Glomerular visceral epithelial cell (primary cell): ENCODE data around the gene SPX.
A peak's percentile ranks its signal among the peaks of the same experiment; 100 is the strongest.

Experiments used
- DNase-seq: peaks from one replicate; pipeline ENCODE4 v3.0.0-alpha.2; 2016; ENCODE audit errors: extremely low spot score

Gene SPX

DNA sequence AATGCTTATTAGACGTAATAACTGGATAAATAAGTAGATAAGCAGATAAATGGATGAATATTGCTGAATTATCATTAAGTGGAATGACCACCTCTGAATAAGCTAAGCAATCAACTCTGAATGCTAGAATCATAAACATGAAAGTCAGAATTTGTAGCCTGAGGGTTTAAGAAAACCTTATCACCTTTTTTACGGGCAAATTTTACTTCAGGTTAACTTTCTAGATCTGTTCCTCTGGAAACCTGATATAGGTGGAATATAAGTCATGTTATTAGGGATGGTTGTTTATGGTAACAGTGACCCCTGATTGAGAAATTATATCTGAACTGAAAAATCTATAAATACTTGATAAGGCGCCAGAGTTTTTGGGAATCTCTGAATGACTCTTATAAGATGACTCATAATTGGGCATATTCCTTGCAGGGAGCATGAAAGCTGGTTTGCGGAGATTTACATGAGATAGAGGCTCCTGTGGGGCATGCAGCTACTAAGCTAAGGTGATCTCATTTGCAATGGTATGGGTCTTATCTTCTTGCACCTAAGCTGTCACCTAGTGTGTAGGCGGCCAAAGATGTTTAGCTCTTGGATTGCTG is 12.1 kb downstream of the SPX start:
- no peak for DNase-seq

DNA sequence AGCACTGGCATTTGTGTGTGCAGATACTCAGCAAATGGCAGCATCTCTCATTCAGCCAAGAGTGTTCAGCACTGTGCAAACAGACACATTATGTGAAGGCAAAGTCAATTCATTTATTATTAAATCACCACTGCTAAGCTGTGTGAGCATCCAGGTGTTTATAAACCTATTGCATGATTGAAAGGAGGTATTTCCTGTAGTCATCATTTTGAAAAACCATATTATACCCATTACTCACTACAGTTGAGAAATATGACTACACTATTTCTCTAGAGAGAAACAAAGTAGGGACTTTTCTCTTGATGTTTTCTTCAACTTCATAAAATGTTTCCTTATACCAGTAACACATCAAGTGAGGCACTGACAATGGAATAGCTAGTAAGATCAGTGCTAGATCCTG is 13.7 kb downstream of the SPX start:
- DNase-seq: no peak

DNA sequence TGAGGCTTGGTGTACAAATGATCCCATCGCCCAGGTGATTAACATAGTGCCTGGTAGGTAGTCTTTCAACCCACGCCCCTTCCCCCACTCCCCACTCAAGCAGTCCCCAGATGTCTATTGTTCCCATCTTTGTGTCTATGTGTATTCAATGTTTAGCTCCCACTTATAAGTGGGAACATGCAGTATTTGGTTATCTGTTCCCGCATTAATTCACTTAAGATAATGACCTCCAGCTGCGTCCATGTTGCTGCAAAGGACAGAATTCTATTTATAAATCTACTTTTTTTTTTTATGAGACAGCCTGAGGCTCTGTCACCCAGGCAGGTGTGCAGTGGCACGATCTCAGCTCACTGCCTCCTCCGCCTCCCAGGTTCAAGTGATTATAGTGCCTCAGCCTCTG is 15.7 kb downstream of the SPX start:
- no peak for DNase-seq

DNA sequence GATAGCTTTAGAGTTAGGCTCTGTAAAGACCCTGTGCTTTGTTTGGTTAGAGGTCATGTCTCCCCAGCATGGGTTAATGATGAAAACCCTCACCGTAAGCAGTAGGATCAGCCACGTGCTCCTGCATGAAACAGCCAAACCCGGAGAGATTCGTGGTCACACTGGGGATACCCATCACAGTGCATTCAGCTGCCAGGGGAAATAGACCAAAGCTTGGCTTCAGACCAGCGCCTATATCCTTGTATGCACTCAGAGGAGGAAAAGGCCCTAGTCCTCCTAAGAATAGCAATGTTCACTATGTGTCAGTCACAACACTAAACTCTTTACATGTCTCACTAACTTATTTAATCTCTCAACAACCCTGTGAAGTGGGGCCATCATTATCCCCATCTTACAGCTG is 16.3 kb downstream of the SPX start:
- no peak for DNase-seq

DNA sequence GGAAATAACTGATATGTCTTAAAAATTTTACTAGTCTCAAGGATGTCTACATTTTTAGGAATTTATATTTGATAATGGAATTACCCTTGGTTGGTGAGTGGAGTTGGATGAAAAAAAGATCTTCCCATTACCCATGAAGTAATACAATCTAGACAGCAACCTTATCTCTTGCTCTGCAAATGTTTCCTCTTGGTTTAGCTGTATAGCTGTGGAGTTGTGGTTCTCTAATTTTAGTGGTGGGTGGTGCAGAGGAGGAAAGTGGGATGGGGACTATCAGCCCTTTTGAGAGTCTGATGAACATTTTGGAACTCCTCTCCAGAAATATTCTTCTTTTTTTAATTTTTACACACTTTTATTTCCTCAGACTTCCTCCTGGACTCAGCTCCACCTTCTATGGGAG is 17.1 kb downstream of the SPX start:
- no peak for DNase-seq

DNA sequence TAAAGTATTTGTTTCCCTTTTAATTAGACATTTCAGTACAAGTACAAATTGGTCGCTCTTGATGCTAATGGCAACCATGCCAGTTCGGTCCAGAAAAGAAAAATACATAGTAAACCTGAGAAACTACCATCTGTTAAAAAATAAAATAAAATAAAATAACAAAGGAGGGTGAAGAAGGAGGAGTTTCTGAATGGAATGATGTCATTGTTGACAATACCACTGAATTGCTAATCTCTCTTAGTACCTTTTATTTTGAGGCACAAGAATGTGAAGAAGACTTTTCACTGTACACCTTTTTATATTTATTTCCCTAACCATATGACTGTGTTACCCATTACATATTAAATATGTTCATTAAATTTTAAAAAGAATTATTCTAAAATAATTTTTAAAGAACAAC is 19.5 kb downstream of the SPX start:
- DNase-seq: no peak

DNA sequence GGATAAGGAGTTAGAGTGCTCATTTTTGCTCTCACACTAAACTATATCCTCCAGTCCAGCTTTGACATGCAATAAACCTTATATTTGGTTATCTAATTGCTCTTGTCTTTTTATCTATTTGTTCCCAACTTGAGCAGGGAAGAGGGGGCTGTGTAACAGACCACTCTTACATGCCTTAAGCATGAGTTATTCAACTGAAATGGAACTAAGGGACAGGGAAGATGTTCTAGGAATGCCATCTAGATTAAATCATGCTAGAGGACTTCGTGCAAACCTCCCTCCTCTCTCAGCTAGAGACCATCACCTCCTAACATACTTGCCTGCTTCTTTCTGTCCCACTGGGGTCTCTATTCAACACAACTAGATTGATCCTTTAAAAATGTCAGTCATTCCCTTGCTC is 20.6 kb downstream of the SPX start:
- peak; percentile 15 for DNase-seq

DNA sequence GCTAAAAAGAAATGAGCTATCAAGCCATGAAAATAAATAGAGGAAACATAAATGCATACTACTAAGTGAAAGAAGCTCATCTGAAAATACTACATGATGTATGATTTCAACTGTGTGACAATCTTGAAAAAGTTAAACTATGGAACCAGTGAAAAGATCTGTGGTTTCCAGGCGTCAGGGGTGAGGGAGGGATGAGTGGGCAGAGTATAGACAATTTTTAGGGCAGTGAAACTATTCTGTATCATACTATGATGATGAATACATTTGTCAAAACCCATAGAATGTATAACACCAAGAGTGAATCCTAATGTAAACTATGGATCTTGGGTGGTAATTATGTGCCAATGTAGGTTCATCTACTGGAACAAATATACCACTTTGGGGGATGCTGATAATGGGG is 21.3 kb downstream of the SPX start:
- DNase-seq: no peak

DNA sequence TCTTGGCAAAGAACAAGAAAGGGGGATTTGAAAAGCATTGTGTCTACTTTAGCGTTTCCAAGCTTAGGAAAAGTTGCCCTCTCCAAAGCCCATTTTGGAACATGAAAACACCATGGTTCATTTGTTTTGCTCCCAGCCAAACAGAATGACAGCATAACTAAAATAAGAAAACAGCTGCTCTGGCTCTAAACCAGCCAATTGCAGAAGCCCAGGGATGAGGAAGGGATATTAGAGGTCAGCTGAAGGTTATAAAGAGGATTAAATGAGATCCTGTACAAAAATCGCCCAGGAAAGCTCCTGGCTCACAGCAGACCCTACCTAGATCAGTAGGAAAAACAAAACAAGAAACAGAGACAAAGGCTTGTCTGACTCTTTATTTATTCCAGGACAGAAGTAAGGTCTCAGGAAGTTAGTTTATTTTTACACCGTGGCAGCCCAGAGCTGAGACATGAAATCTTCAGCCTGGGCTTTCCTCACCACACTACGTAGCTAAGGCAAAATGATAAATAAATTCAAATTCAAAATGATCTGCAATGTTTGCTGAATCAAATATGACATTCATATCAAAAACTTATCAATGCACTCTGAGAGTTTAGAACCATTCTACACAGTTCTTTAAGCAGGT is 25.9 kb downstream of the SPX start:
- no peak for DNase-seq

DNA sequence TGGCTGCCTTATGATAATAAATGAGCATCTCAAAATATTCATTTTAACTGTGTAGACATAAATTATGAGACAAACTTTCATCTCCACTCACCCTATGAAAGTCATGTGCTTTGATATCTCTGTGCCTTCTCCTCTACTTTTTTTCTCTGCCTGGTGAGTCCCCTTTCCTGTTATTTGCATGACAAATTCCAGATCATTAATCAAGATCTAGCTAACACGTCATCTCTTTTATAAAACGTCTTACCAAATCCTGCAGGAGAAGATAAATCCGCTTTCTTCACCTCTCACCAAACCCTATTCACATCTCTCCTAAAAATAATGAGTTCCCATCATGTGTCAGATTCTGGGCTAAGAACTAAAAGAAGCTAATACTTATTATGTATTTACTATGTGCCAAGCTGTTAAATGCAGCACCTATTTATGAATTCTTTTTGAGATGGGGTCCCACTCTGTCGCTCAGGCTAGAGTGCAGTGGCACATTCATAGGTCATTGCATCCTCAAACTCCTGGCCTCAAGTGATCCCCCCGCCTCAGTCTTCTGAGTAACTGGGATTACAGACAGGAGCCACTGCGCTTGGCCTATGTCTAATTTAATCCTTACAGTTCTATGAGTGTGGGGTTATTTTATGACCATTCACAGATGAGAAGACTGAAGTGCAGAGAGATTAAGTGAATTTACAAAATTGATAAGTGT is 26.7 kb downstream of the SPX start:
- no peak for DNase-seq

DNA sequence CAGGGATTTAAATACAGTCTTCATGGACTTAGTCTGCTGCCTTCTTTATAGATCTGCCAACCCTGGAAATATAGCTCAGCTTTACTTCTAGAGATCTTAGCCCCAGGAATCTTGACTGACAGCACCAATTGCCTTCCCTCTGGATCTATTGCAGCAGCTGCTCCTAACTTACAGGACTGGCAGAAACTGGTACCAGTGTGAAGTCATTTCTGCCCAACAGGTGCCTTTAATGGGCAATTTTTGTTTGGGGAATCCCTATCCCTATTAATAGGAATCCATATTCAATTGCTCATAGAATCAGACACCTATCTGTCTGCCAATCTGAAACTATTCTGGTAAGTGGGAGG is 27.2 kb downstream of the SPX start:
- DNase-seq: no peak

DNA sequence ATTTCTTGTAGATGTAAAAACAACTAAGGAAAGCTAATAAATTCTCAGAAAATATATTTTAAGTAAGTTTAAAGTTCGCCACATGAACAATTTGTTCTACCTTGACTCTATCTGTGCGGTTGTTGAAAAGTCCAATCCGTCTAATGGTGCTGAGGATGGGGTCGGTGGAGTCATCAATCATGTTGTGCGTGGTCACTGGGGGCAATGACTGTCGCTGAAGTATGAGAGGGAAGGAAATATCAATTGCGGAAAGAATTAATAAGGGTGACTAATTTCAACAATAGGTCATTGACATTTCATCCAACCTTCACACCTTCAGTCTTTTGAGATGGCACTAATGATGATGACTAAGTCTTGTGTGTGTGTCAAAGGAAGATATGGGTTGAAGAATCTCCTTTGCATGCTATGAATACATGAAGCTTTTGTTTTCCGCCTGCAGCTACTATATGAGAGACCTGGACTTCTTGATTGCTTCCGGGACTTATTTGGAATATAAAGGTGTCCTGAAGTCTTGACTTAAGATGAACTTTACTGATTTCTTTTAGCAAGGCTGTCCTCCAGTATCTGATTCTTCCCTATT is 32.1 kb downstream of the SPX start:
- no peak for DNase-seq

DNA sequence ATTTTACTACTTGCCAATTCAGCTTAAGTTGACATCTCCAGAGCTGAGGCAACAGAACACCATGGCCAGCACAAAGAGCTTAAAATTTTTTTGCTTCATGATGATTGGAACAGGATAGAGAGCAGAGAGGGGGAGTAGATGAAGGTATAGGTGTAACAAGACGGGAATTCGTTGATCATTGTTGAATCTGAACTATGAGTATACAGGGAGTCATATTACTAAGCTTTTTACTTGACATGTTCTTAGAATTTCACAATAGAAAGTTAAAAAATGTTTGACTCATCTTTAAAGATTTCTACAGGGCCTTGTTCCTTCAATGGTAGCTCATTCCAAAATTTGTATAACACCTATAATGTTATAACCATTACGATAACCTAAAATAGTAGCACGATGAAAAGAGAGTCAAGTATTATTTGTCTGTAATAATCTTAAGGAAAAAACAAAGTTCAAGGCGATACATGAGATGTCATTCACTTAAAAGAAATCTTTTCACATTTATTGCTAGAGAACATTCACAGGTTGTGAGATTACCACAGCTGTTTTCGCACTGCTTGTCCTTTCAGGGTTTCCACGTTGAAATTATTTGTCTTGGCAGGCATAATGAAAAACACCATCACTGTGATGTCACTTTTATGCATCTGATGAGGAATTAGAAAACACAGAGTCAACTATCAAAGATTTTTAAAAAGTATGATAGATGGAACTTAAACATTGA is 33.9 kb downstream of the SPX start:
- DNase-seq: no peak

DNA sequence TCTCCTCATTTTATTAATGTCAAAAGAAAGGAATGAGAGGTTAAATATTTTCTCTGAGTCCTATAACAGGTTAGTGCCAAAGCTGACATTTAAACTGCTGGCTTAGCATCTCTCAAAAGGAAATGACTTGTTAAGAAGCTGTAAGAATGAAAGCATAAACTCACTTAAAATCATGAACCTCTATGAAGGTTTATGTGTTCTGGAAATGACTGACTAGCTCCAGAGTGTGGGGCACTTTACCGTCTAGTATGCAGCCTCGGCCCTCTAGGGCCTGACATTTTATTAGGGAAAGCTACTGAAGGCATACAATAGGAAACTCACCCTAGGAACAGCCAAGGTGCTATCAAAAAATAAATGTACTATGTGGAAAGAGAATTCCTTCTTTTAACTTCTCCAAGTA is 35.1 kb downstream of the SPX start:
- no peak for DNase-seq

DNA sequence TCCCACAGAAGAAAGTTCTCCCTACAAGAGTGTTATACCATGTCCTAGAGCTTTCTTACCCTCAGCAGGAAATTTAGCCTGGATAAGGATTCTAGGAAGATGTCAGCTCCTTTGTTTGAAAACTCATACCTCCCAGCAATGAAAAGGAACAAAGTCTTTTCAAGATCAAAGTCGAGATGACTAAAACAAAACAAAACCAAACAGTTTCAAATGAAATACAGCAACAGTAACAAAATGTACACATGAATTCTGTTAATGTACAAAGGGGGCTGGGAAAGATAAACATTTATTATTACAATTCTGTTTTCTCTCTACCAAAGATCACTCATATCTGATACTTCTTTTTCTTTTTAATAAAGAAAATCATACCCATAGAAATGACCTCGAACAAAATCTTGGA is 36.8 kb downstream of the SPX start:
- no peak for DNase-seq

DNA sequence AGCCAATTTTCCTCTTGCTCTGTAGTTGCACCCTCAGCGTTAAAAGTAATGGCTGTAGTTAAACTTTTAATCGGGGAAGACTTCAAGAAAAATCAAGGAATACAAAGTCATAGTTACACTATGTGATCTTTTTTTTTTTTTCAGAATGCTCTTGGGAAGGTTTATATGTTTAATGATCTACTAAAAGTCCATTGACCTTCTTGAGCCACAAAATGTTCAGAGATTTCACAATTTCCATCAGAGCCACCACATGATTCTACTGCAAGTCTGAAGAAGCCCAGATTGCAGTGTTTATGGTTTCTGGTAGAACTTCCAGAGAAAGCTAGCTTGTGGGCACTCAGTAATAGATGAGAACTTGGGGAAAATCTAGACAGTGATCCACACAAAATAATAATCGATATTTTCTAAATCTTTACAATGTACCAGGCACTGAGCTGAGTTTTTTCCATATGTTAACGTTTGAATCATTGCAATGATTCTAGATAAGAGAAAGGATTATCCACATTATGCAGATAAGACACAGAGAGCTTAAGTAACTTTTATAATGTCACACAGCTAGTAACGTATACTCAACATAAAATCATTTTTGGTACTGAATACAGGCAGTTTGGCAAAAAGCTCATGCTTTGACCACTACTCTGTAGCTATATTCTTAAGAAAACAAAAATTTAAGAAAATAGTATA is 40.3 kb downstream of the SPX start:
- peak; percentile 26 for DNase-seq

DNA sequence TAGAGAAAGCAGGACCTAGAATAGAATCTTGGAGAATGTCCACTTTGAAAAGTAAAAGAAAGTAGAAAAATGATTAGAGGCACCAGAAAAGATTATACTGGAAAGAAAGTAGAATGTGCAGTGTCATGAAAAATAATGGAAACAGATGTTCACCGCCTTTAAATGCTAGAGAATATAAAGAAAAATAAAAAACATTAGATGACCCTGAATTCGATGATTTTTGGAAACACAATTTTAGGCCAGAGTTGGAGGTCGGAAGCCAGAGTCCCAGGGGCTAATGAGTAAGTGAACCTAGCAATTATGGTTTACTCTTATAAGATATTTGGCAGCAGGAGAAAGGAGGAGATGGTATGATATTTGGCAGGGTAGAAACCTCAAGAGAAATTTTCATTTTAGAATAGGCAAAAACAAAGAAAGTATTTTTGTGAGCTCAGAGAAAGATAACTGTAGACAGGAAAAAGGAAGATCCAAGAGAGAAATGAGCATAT is 40.9 kb downstream of the SPX start:
- DNase-seq: no peak

DNA sequence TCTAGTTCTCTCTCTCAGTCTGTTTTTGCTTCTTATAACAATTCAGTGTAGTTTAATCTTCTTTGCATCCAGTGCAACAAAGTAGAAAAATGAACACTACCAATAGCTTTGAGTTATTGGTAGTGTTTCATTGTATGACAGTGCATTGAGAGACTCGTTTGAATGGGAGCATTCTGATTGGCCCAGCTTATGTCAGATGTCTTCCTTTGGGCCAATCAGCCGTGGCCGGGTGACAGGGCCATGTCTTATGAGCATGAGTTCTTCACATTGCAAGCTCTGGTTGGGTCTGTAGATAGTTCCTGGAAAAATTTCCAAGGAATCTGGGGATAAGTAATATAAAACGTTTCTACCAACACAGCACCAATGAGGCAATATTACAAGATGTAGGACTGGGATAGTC is 42.0 kb downstream of the SPX start:
- DNase-seq: no peak

DNA sequence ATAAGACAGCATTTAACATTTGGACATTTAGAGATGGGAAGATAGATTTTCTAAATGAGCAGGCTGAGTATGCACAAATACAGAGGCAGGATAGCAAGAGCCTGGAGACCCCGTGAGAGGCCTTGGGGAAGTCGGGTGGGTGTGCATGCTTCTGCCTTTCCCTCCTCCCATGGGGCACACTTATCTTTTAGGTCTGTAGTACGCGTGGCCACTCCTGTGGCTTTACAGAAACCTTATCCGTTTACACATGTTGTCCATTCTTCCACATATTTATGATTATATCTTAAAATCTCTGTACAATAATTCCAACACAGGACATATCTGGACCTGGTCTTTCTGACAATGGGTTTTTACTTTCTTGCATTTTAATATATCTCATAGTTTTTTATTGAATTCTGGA is 45.0 kb downstream of the SPX start:
- no peak for DNase-seq

DNA sequence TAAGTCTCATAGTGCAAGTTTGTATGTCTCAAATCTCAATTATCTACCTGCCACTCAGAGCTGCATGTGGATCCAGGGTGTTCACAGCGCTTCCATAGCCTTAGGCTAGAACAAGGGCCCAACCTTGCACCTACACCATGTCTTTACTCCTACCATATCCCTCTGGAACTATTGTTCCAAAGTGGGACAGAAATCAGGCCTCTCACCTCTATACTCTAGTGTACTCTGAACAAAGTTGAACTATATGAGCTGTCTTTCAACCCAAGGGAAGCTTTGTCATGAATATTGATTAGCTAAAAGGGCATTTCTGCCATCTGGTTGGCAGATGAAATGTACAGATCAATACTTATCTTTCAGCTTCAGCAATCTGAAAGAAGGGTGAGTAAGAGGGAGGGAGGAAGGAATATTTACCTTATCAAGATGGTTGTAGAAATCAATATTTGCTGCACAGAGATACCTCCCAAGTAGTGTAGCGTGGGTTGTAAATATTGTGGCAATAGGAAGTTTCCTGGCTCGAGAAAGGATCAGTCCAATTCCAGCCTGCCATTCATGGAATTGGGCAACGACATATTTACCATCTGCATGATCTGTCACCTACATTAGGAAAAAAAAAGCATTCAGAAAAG is 47.8 kb downstream of the SPX start:
- DNase-seq: no peak

DNA sequence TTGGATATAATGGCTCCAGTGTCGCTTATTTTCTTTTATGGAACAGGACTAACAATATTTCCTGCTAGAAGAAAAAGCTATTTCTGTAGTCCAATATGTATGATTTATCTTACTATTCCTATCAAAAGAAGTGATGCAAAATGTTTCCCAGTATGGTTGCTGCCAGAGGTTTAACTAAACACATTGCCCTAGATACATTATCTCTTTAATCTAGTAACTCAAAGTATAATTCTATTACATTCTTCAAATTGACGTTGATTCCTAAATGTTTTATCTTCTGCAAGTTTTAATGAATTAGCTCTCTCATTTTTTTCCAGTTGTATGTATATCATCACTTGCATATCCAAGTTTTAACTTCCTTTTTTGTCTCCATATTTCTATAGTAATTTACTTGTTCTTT is 50.3 kb downstream of the SPX start:
- no peak for DNase-seq

DNA sequence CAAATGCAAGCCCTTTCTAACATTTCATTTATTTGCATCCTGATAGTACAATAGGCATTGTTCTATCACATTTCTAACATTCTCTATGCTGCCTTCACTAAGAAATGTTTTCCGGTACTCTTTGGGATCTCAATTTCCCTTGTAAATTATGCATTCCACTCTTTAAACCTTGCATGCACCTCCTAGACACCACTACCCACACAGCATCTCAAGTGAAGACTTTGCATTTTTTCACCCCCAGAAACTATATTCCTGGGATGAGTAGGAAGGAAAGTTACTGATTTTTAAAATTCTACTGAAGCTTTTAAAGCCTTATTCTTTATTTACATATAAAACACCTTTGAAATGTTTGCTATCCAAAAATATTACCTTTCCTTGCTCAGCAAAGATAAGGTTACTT is 51.4 kb downstream of the SPX start:
- DNase-seq: no peak
